Activated gamma-delta T cell treated with anti-CD3 and anti-CD28 coated beads, Interleukin-2, amount 50 U/mL, for 16 hours (primary cell): Measurements from ENCODE around the gene BTG4.
A peak's percentile ranks its signal among the peaks of the same experiment; 100 is the strongest.

ENCODE experiments used
- DNase-seq: peaks from one replicate; pipeline ENCODE4 v3.0.0-alpha.2; 2020; ENCODE audit warnings: low read depth

Gene BTG4

GRCh38 chr11:111455291-111456085, 56.7 kb downstream of the BTG4 start:
- no peak for DNase-seq

- peak; percentile 31 for DNase-seq
These were observed 57.5 kb downstream of the BTG4 start for GRCh38 chr11:111454561-111455192.

- no peak for DNase-seq
These were observed 59.2 kb downstream of the BTG4 start for GRCh38 chr11:111452817-111453552.

- no peak for DNase-seq
These were observed 60.0 kb downstream of the BTG4 start for GRCh38 chr11:111452146-111452545.

GRCh38 chr11:111450480-111451320, 61.5 kb downstream of the BTG4 start:
- DNase-seq: no peak

- DNase-seq: no peak
These were observed 62.3 kb downstream of the BTG4 start for GRCh38 chr11:111449696-111450479.

GRCh38 chr11:111448831-111449557, 63.2 kb downstream of the BTG4 start:
- no peak for DNase-seq

GRCh38 chr11:111448414-111448813, 63.8 kb downstream of the BTG4 start:
- no peak for DNase-seq

GRCh38 chr11:111447931-111448330, 64.3 kb downstream of the BTG4 start:
- DNase-seq: no peak

GRCh38 chr11:111447112-111447471, 65.1 kb downstream of the BTG4 start:
- DNase-seq: no peak

- DNase-seq: peak; percentile 60
These were observed 65.6 kb downstream of the BTG4 start for GRCh38 chr11:111446404-111447111.

- no peak for DNase-seq
These were observed 66.6 kb downstream of the BTG4 start for GRCh38 chr11:111445586-111445985.
